HG02938 (cell line): ENCODE data around the gene PCID2.

Source experiments
- ATAC-seq: cut with Tn5 transposase; IDR thresholded peaks from one replicate; pipeline ENCODE4 v1.9.1; 2021; ENCODE audit warnings: mild to moderate bottlenecking, moderate library complexity; ENCODE audit not compliant: unreplicated experiment

The PCID2 gene

GRCh38 chr13:113187883-113188665 lies 20.4 kb downstream of the PCID2 start:
- ATAC-seq = no peak

- ATAC-seq = no peak
These were observed 21.2 kb downstream of the PCID2 start for GRCh38 chr13:113187263-113187669.

GRCh38 chr13:113186061-113186900 lies 22.2 kb downstream of the PCID2 start:
- peak; percentile 88 for ATAC-seq

- no peak for ATAC-seq
These were observed 23.7 kb downstream of the PCID2 start for GRCh38 chr13:113184568-113185440.

DNA sequence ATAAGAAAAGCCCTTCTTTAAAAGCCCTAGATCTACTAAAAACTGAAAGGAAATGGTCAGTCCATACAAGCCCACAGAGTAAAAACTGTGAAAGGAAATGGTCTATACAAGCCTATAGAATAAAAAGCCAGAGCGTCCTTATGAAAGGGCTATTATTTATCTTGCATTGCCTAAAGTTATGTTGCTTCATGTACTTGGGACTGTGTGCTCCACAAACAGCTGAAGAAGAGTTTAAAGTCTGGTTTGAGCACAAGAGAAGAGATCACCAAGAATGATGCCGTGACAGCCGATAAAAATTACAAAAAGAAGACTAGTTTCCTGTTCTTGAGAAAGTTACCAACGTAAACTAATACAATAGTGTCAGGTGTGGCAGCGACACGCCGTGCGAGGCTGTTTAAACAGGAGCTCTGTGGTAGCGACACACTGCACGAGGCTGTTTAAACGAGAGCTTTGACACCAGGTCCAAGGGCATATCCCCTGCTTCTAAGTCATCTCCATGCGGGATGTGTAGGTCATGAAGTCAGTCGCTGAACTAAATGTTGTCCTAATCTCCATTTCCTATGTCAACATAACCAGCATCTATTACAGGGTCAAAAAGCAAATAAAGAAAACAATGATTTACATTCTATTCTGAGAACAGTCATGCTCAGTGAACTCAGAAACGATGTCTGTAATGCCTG lies 24.9 kb downstream of the PCID2 start:
- ATAC-seq = no peak

- ATAC-seq = no peak
These were observed 26.4 kb downstream of the PCID2 start for GRCh38 chr13:113182046-113182445.

DNA sequence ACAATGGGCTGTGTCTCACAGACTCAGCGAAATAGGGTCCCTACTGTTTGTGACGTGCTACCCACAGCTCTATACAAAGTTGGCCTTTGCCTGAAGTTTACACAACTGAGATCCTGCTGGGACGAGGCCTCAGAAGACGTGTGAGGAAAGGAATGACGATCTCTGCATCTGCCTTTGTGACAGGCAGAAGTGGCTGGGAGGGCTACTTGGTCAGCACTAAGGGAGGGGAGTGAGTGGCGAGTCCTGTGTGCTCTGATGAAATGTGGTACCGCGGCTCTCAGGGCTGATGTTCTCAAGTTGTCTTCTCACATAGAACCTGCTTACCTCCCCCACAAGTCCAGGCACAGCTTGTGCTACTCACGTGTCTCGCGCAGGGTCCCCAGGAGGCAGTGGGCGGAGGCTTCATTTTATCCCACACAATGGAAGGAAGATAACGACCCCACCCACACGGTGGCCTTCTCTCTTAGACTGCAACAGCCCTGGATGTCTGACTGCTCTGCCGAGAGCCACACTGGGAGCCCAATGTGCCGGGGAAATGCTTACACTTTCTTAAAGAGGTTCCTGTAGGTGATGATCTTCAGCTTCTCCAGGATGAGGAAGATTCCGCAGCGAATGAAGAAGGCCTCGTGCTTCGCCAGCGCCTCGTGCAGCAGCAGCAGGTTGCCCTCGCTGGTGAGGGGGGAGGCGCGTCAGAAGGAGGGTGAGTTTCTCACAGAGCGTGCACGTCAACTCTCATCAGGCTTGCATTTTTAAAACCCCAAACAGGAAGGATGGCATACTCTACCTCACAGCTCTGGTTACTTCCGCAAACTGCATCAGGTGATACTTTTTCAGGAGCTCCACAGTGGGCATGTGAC lies 28.9 kb downstream of the PCID2 start:
- ATAC-seq = no peak

- ATAC-seq = no peak
These were observed 29.6 kb downstream of the PCID2 start for GRCh38 chr13:113178896-113179167.

- no peak for ATAC-seq
These were observed 30.2 kb downstream of the PCID2 start for GRCh38 chr13:113178070-113178895.

GRCh38 chr13:113176822-113177221 lies 31.6 kb downstream of the PCID2 start:
- ATAC-seq = no peak

GRCh38 chr13:113176280-113176679 lies 32.2 kb downstream of the PCID2 start:
- ATAC-seq = no peak

DNA sequence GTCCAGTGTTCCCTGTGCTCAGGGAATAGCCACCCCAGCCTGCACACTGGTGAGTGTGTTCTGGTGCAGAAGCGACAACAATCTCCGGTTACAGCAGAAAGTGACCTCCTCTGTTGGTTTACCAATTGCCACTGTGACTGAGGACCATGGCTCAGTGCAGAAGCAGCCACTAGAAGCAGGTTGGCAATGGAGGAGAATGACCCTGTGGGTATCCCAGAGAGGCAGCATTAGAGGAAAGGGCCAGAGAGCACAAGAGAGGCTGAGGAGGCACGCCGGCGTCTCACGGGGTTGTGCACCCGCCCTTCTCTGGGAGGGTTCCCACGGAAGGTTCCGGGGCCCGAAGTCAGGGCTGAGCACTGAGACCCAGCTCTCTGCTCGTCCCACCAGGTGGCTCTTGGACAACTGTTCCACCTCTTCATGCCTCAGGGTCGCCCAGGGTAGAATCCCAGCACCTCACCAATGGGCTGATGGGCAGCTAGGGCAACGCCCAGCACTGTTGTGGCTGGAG lies 36.0 kb downstream of the PCID2 start:
- ATAC-seq = no peak

DNA sequence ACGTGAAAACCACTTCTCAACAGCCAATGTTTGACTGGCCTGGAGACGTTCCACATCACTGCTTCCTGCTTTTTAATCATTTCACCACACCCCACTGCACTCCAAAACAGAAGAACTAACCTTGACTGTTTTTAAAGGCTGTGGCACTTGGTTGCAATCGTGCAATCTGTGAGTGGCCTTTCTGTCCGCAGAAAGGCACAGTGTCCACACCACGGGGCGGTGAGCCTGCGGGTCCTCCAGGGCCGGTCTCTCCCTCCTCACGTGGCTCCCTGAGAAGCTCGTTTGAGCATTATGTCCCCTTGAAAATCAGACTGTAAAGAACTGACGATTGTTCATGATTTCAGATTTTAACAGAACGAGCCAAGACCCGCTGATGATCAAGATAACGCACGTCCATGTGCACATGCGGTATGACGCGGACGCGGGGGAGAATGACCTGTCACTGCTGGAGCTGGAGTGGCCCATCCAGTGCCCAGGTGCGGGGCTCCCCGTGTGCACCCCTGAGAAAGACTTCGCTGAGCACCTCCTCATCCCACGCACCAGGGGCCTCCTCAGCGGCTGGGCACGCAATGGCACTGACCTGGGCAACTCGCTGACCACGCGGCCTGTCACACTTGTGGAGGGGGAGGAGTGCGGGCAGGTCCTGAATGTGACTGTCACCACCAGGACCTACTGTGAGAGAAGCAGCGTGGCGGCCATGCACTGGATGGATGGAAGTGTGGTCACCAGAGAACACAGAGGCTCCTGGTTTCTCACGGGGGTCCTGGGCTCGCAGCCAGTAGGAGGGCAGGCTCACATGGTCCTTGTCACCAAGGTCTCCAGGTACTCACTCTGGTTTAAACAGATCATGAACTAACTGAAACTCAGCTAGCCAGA lies 37.0 kb downstream of the PCID2 start:
- no peak for ATAC-seq

DNA sequence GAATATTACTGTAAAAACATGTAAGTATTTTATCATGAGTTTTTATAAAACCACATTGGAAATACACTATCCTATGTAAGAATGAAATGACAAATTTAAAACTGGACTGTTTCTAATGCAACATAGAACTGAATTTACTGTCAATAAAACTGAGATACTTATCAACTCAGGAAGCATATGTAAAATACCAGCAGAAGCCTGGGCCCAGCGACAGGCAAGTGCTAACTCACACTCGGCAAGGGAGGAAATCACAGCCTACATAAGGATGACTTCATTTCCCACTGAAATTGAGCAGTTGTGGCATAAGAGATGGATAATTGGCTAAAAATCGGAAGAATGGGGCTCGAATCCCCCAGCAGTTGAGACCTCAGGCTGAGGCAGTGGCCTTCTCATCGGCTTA lies 38.0 kb downstream of the PCID2 start:
- ATAC-seq = no peak

- ATAC-seq = no peak
These were observed 38.9 kb downstream of the PCID2 start for GRCh38 chr13:113169277-113170272.

- no peak for ATAC-seq
These were observed 40.3 kb downstream of the PCID2 start for GRCh38 chr13:113168211-113168610.

DNA sequence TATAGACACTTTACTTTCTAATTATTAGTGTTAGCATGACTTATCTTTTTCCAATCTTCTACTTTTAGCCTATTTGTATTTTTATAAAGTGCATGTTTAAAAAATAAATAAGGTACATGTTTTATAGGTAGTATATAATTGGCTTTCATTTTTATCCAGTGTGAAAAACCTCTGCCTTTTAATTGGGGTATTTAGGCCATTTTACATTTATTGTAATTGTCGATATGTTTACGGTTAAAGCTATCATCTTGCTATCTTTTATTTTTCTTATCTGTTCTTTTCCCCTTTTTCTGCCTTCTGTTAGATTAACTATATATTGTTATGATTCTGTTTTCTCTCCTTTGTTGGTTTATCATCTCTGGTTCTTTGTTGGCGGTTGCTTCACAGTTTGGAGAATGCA lies 40.9 kb downstream of the PCID2 start:
- ATAC-seq = no peak
